Stimulated activated CD8-positive, alpha-beta memory T cell treated with anti-CD3 and anti-CD28 coated beads, Interleukin-2, amount 100 ng/mL, for 1 hour (primary cell): Measurements from ENCODE around the gene SLC25A18.
A peak's percentile ranks its signal among the peaks of the same experiment; 100 is the strongest.
"Not testable (repeated sequence)": the region's sequence is repeated elsewhere in the genome, so short reads cannot be mapped to it uniquely, and the experiment has no call there.

Experiments used
- DNase-seq, 2 donors: peaks; one replicate each; pipeline ENCODE4 v3.0.0-alpha.2; 2020; ENCODE audit warnings: low read depth in 2 of 2

SLC25A18 gene

GRCh38 chr22:17607891-17608521 lies 44.7 kb downstream of the SLC25A18 start:
- no peak for DNase-seq

GRCh38 chr22:17612057-17612456 lies 48.8 kb downstream of the SLC25A18 start:
- DNase-seq, result no peak

DNA sequence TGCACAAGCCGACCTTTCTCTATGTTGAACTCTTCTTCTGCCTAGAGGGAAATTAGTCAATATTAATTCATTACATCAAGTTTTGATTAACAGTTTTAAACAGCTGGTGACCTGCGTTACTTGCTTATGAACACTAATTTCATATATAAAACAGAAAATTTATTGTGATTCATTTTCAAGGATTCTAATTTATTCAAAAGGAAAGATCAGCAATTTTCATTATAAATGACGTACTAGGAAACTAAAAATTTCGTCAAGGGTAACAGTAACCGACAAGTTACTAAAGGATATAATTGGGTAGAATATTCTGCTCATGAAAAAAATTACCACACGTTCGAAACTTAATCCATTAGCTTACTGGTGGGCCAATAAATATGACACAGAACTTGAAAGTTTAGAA lies 50.0 kb downstream of the SLC25A18 start:
- DNase-seq, result no peak

- no peak for DNase-seq
Measured at GRCh38 chr22:17627961-17628405, 64.7 kb downstream of the SLC25A18 start.

- peak; percentile 88 for DNase-seq
Measured at GRCh38 chr22:17628406-17629172, 65.3 kb downstream of the SLC25A18 start, which contains the start of gene ATP6V1E1. Gene ATP6V1E1, minus strand, starts transcription at chr22:17628749. Its CDS starts 114 bp downstream, at chr22:17628635.

DNA sequence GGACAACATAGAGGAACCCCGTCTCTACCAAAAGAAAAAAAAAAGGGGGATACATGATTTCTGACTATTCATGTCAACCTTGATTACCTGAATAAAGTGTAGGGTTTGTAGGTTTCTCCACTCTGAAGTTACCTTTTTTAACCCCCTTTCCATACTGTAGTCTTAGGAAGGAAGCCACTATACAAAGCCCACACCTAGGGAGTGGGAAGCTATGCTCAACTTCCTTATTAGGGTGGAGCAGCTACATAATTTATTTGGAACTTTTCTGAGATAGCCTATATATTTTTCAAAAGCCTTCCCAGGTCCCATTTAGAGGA lies 65.8 kb downstream of the SLC25A18 start:
- DNase-seq, result no peak

DNA sequence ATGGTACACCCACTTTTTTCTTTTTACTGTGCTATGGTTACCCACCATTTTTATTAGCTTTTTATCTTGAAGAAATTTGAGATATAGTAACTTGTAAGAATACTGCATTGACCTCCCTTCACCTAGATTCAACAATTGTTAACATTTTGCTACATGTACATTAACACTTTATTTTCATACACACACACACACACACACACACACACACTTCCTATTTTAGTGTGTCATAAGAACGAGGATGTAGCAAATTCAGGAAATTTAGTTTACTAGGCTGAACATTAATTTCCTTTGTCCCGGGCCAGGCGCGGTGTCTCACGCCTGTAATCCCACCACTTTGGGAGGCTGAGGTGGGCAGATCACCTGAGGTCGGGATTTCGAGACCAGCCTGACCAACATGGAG lies 66.3 kb downstream of the SLC25A18 start:
- DNase-seq, result no peak

DNA sequence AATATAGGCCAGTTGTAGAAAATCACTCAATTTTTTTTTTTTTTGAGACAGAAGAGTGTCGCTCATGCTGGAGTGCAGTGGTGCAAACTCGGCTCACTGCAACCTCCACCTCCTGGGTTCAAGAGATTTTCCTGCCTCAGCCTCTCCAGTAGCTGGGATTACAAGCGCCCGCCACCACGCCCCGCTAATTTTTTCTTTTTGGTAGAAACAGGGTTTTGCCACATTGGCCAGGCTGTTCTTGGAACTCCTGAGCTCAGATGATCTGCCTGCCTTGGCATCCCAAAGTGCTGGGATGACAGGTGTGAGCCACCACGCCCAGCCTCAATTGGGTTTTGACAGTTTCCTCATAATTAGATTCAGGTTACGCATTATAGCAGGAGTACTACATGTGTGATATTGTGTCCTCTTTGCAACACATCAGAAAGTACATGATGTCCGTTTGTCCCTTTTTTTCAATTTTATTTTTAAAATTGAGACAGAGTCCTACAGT lies 67.8 kb downstream of the SLC25A18 start:
- DNase-seq, result no peak

DNA sequence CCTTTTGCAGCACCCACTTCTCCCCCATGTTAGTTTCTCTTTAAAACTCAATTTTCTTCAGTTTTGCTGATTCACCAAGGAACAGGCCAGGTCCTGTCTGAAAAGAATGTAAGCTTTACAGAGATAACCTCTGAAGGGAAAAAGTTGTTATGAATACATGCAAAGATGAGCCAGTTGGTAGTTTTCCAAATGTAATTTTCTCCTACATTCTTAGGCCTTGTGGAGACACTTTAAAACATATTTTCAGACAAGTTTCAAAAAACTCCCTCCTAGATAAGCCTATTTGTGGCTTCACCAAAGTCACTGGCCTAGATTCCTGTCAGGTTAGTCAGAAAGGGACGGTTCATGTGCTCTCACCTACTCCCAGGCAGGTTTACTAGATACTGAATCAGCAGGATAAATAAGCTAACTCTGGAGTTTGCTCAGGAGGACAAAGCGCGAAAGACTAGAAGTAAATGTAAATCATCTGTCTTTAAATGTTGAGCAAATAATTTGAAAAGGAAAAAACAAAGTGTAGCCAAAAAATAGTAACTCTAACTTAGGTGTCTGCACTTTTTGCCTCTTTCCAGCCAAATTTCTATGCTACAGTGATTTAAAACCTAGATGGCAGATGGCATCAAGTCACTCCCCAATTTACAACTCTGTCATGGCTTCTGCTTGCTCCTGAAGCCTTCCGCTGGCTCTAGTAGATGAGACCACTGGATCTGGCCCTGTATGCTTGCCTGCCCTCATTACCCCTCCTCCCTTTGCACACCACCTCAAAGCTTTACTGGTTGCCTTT lies 70.1 kb downstream of the SLC25A18 start:
- no peak for DNase-seq

DNA sequence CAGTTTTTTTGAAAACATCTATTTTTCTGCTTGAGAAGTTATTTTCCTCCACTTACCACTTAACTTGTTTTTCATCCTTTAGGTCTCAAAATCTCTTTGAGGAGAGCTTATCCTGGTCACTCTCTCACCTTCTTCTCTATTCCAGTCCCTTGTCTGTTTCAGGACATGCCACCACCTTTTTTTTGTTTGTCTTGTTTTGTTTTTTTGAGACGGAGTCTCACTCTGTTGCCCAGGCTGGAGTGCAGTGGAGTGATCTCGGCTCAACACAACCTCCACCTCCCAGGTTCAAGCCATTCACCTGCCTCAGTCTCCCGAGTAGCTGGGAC lies 70.7 kb downstream of the SLC25A18 start:
- no peak for DNase-seq

- no peak for DNase-seq
Measured at GRCh38 chr22:17634696-17635095, 71.4 kb downstream of the SLC25A18 start.

DNA sequence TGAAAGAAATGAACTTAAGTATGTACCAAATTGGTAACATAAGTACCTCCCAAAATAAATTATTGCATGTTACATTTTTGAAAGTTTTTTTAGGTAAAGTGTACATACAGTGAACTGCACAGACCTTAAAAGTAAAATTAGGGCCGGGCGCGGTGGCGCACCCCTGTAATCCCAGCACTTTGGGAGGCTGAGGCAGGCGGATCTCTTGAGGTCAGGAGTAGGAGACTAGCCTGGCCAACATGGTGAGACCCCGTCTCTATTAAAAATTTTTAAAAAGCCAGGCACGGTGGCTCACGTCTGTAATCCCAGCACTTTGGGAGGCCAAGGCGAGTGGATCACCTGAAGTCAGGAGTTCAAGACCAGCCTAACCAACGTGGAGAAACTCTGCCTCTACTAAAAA lies 73.6 kb downstream of the SLC25A18 start:
- not testable (repeated sequence) for DNase-seq

GRCh38 chr22:17637490-17638181 lies 74.3 kb downstream of the SLC25A18 start:
- no peak for DNase-seq

GRCh38 chr22:17638182-17638431 lies 74.8 kb downstream of the SLC25A18 start:
- no peak for DNase-seq

DNA sequence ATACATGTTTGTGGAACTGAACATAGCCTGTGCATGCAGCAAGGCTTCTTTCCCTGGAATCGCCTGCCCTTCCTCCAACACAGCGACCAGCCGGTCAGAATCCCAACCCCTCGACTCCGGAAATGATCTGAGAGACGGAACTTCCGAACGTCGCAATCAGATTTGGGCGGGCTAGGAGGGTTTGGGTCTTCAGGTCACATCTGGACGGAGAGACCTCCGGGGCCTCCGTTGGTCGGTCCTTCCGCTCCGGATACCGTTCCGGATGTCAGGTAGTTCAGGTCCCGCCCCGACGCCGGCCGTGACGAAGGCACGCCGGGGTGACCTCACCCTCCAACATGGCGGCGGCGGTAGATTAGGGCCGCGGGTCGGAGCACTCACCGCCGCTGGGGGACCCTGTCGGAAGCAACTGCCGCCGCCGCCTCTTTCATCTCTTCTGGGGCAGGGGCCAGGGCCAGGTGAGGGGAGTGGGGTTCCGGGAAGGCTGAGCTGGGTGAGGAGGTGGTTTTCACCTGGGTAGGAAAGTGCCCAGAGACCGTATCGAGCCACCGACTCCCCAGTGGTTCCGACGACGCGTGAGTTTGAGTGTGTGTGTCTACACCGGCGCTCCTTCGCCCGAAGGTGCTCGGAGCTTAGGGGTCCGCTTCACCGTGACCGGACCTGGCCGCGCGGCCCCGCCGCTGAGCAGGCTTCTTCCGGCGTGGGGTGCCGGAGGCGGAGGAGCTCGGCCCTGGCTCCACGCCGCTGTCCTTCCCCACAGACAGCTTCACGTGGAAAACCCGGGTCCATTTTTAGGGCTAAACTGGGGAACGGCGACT lies 75.3 kb downstream of the SLC25A18 start, which contains the start of gene BCL2L13:
TSS of gene BCL2L13 (plus strand) at position 326 of the 815 bp plus-strand sequence. CDS start 16,955 bp downstream, outside the sequence.
- peak; percentile 75 to 82 for DNase-seq

DNA sequence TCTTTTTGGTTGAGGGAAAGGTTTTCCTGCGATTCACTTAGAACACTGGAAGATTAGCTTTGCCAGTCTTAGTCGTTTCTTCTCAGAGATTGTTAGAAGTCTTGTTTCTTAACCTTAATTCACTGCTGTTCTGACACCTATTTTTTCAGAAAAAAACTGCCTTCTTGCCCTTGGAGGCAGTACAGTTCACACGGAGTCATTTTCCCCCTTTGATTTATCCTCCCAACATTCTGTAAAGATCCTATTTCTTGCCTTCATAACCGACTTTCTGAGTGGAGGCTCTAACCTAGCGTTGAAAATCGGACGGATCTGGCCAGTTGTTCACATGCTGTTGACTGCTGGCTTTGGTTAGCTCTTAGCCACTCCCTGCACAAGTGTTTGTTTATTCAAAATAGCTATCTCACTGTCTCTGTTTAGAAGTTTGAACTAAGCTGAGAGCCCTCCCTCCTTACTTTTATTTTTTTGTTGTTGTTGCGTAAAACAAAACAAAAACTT lies 76.0 kb downstream of the SLC25A18 start:
- no peak for DNase-seq
